Peyer's patch (tissue), 4 donors: ENCODE results near the gene RELCH.

Experiments
- CTCF ChIP-seq, 6 experiments: fragments of 450-650 bp in 4 of 6; fragments of 200-600 bp in 2 of 6; sonication (generic) in 1 of 6; IDR thresholded peaks; one replicate each; pipeline ENCODE4 v1.5.1; 2017 to 2019; ENCODE audit warnings: antibody characterized with exemption in 6 of 6, mild to moderate bottlenecking in 3 of 6, moderate library complexity in 1 of 6
- POLR2A ChIP-seq, 2 donors: fragments of 450-650 bp; IDR thresholded peaks; one replicate each; pipeline ENCODE4 v1.5.1; 2017; ENCODE audit warnings: antibody characterized with exemption in 2 of 2, mild to moderate bottlenecking in 2 of 2, moderate library complexity in 2 of 2

DNA sequence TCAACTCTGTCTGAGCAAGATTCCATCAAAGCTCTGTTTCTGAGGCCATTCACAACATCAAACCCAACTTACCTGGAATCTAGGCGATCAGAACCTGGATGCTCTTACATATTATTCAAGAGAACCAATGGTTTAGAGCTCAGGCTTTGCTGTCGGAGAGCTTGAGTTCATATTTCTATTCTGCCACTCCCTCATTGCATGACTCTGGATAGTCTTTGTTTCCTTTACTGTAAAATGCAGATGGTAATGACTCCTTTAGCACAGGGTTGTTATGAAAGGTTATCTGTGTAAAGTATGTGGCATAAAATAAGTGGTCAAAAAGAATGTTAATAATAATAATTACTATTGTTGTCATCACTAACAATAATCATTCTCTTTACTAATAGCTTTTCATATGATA is 12.6 kb downstream of the RELCH start:
- TF ChIP-seq CTCF (IDR thresholded peaks at IDR 0.05) (no peak), POLR2A (IDR thresholded peaks at IDR 0.05) (no peak)
